Islet of Langerhans (tissue), 1 donor: ENCODE results near the gene PARP3.
"Not testable (repeated sequence)": the region's sequence is repeated elsewhere in the genome, so short reads cannot be mapped to it uniquely, and the experiment has no call there.

ENCODE experiments used
- FAIRE-seq: peaks from one replicate; lab custom pipeline; 2011; peaks lifted over from hg19 to GRCh38; lab: Jason Lieb, UNC

Gene PARP3

DNA sequence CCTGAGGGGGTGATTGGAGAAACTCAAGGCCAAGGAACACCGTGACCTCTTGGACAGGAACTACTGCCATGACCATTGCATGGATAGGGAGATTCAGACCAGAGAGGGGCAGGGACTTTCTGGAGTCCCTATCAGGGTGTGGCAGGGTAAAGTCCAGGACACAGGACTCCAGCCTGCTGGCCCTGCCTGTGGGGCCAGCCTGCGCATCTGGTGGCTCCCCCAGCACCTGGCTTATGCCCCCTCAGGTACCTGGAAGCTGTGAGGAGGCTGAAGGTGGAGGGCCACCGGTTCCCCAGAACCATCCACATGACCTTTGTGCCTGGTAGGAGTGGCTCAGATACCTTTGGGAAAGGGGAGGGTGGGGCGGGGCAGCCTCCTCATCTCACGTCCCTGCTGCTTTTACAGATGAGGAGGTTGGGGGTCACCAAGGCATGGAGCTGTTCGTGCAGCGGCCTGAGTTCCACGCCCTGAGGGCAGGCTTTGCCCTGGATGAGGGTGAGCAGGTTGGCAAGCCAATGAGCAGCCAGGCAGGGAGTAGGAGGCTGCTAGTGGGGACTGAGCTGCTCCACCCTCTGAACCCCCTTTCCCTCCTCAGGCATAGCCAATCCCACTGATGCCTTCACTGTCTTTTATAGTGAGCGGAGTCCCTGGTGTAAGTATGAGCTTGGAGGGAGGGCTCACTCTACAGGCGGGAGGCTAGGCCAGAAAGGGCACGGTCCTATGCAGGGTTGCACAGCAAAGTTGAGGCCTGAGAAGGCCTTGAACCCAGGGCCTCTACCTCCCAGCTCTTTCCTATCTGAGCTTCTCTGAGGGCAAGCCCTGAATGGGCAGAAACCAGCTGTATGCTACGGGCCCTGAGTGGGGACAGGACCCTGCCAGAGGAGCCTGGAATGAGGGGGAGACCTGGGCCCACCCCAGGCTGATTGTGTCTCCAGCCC is 44.1 kb downstream of the PARP3 start:
- FAIRE-seq = no peak

DNA sequence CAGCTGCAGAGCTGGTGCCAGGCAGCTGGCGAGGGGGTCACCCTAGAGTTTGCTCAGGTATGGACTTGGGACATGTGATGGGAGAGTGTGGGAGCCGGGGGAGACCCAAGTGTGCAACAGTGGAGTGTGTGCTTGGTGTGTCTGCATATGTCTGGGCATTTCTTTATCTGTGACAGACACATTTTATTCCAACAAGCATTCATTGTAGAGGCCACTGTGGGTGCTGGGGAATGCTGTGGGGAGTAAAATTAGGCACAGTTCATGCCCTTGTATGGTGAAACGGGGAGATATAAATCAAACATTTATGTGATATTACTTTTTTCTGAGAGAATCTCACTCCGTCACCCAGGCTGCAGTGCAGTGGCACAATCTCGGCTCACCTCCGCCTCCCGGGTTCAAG is 45.4 kb downstream of the PARP3 start:
- FAIRE-seq = no peak

DNA sequence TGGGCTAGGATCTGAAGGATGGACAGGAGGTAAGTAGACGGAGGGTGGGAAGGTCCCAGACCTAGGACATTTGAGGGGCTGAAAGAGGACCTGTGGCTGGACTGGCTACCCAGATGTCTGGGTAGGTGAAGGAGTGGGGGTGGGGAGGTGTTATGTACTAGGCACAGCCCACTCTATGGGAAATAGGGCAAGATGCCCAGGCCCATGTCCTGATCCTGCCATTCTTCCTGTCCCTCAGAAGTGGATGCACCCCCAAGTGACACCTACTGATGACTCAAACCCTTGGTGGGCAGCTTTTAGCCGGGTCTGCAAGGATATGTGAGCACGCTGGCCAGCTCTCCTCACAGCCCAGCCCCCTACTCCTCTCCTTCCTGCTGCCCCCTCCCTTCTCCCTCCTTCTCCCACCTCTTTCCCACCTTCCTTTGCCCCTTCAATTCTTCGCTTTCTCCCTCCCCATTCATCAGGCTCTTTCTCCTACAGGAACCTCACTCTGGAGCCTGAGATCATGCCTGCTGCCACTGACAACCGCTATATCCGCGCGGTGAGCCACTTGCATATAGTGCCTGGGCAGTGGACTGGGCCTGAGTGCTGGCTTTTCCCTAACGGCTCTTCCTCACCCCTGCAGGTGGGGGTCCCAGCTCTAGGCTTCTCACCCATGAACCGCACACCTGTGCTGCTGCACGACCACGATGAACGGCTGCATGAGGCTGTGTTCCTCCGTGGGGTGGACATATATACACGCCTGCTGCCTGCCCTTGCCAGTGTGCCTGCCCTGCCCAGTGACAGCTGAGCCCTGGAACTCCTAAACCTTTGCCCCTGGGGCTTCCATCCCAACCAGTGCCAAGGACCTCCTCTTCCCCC is 46.4 kb downstream of the PARP3 start:
- FAIRE-seq = no peak

DNA sequence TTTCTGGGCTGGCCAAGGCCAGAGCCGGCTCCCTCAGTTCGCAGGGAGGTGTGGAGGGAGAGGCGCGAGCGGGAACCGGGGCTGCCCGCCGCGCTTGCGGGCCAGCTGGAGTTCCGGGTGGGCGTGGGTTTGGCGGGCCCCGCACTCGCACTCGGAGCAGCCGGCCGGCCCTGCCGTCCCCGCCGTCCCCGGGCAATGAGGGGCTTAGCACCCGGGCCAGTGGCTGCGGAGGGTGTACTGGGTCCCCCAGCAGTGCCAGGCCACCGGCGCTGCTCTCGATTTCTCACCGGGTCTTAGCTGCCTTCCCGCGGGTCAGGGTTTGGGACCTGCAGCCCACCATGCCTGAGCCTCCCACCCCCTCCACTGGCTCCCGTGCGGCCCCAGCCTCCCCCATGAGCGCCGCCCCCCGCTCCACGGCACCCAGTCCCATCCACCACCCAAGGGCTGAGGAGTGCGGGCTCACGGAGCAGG is 48.4 kb downstream of the PARP3 start:
- FAIRE-seq = not testable (repeated sequence)

DNA sequence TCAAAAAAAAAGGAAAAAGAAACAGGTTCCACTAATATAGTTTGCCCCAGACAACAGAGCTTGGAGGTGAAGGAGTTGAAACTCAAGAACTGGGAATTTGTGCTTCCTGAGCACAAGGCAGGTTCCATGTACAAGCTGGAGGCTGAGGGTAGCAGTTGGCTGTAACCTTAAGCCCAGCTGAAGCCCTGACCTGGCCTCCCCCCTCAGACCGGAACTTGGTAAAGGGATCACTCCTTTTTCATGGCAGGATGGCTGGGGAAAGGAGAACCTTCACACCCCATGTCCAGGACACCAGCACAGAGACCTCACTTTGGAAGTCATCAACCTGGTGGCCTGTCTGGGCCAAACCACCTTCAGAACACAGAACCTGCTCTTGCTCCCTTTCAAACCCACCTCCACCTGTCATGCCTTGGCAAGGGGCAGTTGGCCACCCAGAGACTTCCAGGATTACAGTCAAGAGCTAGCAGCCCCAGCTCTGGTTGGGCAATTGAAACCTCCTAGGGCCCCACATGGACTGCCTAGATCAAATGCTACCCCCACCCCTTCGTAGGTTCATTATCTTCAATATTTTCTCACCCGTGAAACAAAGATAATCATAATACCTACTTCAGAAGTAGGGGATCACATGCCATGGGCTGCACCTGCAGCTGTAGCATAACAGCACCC is 50.0 kb downstream of the PARP3 start:
- no peak for FAIRE-seq

DNA sequence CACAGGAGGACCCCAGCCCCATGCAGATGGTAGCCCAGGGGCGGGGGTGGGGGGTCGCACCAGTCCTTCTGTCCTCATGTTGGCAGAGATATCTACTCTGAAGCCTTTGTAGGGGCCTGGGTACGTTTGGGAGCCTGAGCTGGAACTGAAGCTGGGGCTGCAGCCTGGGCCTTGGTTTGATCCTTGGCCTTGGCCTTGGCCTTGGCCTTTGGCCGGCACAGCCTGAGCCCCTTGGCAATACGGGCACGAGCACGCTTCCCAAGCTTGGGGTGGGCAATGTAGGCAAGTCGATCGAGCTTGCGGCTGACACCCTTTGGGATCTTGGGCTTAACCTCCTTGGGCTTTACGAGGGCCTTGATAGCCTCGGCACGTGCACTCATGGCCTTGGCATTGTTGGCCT is 51.5 kb downstream of the PARP3 start:
- FAIRE-seq = not testable (repeated sequence)

DNA sequence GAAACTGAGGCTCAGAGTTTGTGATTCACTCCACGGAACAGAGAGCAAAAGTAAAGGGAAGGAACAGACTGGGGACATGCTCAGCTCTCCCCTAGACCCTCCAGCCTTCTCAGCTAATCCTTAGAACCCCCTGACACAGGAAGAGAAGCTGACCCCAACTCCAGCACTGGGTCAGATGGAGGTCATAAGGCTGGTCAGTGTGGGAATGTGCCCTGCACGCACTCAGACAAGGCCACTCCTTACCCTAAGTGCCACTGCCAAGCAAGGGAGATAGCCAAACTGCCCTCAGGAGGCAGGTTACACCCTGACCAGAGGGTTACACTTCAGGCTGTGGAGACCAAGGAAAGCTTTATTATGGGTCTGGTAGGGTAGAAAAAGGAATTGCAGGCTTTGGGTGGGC is 52.4 kb downstream of the PARP3 start:
- FAIRE-seq = no peak

DNA sequence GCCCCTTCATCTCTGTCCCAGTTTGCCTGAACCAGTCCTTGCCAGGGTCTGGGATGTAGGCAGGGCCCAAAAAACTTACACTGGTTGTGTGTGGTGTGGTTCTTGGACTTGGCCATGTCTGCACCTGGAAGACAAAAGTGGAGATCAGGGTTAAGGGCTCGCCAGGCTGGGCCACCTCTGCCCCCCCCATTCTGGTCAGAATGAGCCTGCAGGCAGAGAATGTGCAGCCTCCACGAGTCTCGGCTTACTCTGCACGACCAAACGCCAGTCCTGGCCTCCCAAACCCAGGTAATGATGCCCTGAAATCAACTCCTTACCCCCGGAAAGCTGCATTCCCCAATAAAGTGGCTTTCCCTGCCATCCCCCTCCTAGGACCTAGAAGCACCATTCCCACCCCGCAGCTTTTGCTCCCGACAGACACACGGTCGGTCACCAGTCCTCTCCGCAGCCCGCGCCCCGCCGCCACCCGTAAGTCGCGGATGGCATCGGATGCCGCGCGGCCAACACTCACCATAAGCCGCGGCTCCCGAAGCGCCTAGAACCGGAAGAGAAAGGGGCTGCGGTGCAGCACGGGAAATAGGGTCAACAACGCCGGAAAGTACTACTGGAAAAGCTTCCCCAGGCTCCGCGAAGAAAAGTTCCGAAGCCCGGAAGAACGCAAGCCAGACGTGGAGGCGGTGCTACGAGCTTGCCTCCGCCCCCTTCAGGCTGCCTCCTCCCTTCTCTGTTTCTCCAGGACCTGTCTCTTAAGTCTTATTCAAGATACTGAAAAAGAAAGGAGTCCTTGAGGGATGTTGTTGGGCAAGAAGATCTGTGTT is 53.4 kb downstream of the PARP3 start, which contains the start of gene RPL29:
Gene RPL29 (minus strand): TSS at position 550 of the 818 bp plus-strand sequence. CDS start 434 bp downstream, at position 116.
- no peak for FAIRE-seq

DNA sequence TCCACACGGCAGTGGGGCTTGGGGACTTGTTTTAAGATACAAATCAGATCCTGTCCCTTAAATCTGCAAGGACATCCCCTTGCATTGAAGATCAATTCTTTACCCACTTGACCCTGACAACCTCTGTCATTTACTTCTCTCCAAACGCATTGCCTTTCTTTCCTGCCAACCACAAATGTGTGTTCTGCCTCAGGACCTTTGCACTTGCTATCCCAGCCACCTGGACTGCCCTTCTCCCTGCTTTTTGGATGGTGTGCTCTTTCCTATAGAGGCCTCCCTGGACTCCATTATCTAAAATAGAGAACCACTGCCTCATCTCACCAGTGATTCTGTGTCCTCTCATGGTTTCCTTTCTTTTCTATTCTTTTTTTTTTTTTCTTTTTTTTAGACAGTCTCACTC is 55.0 kb downstream of the PARP3 start:
- FAIRE-seq = no peak

DNA sequence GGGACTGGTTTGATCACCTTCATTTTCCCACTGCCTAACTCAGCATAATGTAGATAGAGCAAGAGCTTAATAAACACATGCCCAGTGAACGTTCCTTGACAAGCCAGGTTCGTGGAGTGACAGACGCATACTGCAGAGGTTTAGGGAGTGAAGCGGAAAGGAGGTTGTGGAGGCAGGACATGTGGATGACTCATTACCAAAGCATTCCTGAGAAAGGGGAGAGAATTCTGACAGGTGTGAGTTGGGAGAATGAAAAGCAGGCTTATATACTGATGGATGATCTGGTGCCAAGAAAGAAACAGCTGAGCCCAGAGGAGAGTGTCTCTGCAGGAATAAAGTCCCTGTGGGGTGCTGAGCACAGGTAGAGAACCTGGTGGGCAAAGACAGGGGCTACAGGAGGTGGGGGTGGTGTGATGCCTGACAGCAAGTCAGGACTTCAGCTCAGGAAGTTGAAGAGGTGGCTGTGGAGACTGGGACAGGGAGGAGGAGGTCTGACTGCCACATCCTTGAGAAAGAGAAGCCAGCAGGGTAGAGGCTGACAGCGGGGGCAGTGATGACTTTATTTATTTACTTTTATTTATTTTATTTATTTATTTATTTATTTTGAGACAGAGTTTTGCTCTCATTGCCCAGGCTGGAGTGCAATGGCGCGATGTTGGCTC is 55.9 kb downstream of the PARP3 start:
- no peak for FAIRE-seq
